Stimulated activated CD8-positive, alpha-beta memory T cell treated with anti-CD3 and anti-CD28 coated beads, Interleukin-7, amount 100 ng/mL, for 4 hours (primary cell): ENCODE results near the gene GNPNAT1.
"Not testable (repeated sequence)": the region's sequence is repeated elsewhere in the genome, so short reads cannot be mapped to it uniquely, and the experiment has no call there.

Experiments
- DNase-seq, 2 donors: peaks; one replicate each; pipeline ENCODE4 v3.0.0-alpha.2; 2020; ENCODE audit warnings: low read depth in 2 of 2

The GNPNAT1 gene

GRCh38 chr14:52729585-52729924 is 61.9 kb downstream of the GNPNAT1 start:
- DNase-seq = no peak

- not testable (repeated sequence) for DNase-seq
These were observed 62.4 kb downstream of the GNPNAT1 start for GRCh38 chr14:52729035-52729434.

GRCh38 chr14:52727509-52727908 is 63.9 kb downstream of the GNPNAT1 start:
- not testable (repeated sequence) for DNase-seq
